B cell (primary cell): Measurements from ENCODE around the gene NCKIPSD.

Source experiments
- CTCF ChIP-seq: fragments of 200-600 bp; IDR thresholded peaks from one replicate; pipeline ENCODE4 v1.8.0; 2022; ENCODE audit warnings: antibody characterized with exemption, mild to moderate bottlenecking
- EZH2 ChIP-seq: IDR thresholded peaks from 2 replicates; pipeline ENCODE4 v1.6.1; 2012; ENCODE audit warnings: borderline replicate concordance, low read depth, mild to moderate bottlenecking, moderate library complexity, low read length; ENCODE audit not compliant: insufficient read depth, poor library complexity, severe bottlenecking

- TF ChIP-seq CTCF, result no peak
- TF ChIP-seq EZH2, result no peak
Observed at GRCh38 chr3:48660800-48661400, 24.8 kb downstream of the NCKIPSD start.
